H1 (cell line): Measurements from ENCODE around the gene CPA1. TPM values are rescaled to one million over a fixed set of nuclear protein-coding genes. Genes with fewer than 3 reads are reported as not detected.

Experiments
- CHD7 ChIP-seq: fragments of 300-600 bp; sonication (generic); IDR thresholded peaks from 2 replicates; pipeline ENCODE4 v1.7.1; 2012; ENCODE audit warnings: low read length, moderate library complexity, mild to moderate bottlenecking, inconsistent platforms; ENCODE audit not compliant: insufficient replicate concordance
- E2F6 ChIP-seq: IDR thresholded peaks from 2 replicates; pipeline ENCODE4 v1.6.1; 2012; ENCODE audit warnings: inconsistent platforms
- FOSL1 ChIP-seq: IDR thresholded peaks from 2 replicates; pipeline ENCODE4 v1.6.1; 2011; ENCODE audit warnings: mild to moderate bottlenecking, low read depth, low read length, moderate library complexity; ENCODE audit not compliant: insufficient read depth
- GABPA ChIP-seq: IDR thresholded peaks from 2 replicates; pipeline ENCODE4 v1.6.1; 2011; ENCODE audit warnings: mild to moderate bottlenecking, low read length, moderate library complexity, borderline replicate concordance; ENCODE audit not compliant: insufficient read depth
- MAFK ChIP-seq: IDR thresholded peaks from 2 replicates; pipeline ENCODE4 v1.6.1; 2012; ENCODE audit warnings: low read depth, mild to moderate bottlenecking, improper control_type of control experiment, low read length
- PHF8 ChIP-seq: fragments of 200-600 bp; sonication (generic); conservative IDR thresholded peaks from 2 replicates; pipeline ENCODE4 v1.7.1; 2012; ENCODE audit warnings: low read depth, mild to moderate bottlenecking, inconsistent platforms, low read length, moderate library complexity
- polyA plus RNA-seq, 7 experiments: library from polyadenylated mRNA; depleted of rRNA in 3 of 7; stranded (reverse) in 5 of 7; unstranded in 2 of 7; fragments of >200 nt in 5 of 7; fragments of 200-250 nt in 2 of 7; gene quantifications; 1 replicate in 5 of 7; 2 replicates in 1 of 7; 4 replicates in 1 of 7; pipeline versions ENCODE4 v1.2.1 to v1.2.3, GENCODE V29; 2011 to 2013; ENCODE audit warnings: missing spikeins in 2 of 7, mixed read lengths in 2 of 7
- total RNA-seq: library from RNA; stranded (reverse); fragmentation: NEBNext Ultra II Directional; extraction: Animal tissue kit (Norgen Biotek cat#: 25700); gene quantifications from 2 replicates; pipeline ENCODE4 v1.2.1, GENCODE V29; 2021
- TF ChIP-seq, protein P1 (sequence below), 3 experiments: IDR thresholded peaks; 1 replicate in 2 of 3; 2 replicates in 1 of 3; pipeline versions ENCODE4 v1.5.1 to v1.6.1; 2011; ENCODE audit warnings: low read length in 3 of 3, mild to moderate bottlenecking in 3 of 3, inconsistent platforms in 2 of 3, low read depth in 1 of 3, moderate library complexity in 1 of 3; ENCODE audit not compliant: insufficient read depth in 1 of 3; ENCODE audit errors: control extremely low read depth in 1 of 3

CPA1 gene
- total and polyA plus RNA-seq, 2 of the 8 experiments (the other 6 are each of a cell fraction or from before 2014, with no cell fraction given): not detected

- TF ChIP-seq, protein P1, sequence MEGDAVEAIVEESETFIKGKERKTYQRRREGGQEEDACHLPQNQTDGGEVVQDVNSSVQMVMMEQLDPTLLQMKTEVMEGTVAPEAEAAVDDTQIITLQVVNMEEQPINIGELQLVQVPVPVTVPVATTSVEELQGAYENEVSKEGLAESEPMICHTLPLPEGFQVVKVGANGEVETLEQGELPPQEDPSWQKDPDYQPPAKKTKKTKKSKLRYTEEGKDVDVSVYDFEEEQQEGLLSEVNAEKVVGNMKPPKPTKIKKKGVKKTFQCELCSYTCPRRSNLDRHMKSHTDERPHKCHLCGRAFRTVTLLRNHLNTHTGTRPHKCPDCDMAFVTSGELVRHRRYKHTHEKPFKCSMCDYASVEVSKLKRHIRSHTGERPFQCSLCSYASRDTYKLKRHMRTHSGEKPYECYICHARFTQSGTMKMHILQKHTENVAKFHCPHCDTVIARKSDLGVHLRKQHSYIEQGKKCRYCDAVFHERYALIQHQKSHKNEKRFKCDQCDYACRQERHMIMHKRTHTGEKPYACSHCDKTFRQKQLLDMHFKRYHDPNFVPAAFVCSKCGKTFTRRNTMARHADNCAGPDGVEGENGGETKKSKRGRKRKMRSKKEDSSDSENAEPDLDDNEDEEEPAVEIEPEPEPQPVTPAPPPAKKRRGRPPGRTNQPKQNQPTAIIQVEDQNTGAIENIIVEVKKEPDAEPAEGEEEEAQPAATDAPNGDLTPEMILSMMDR (IDR thresholded peaks at IDR 0.05; ENCODE audit: control extremely low read depth in 1 of 3, insufficient read depth in 1 of 3, low read depth in 1 of 3, low read length in 3 of 3): no peak
- TF ChIP-seq FOSL1: no peak
- TF ChIP-seq MAFK: no peak
- no peak for TF ChIP-seq E2F6
- no peak for TF ChIP-seq PHF8
- TF ChIP-seq CHD7: no peak
- no peak for TF ChIP-seq GABPA
These were observed 19.9 kb downstream of the CPA1 start (continued) for GRCh38 chr7:130400120-130400572.
